ENCODE results near the gene RPL10L. TPM values are rescaled to one million over a fixed set of nuclear protein-coding genes. Genes with fewer than 3 reads are reported as not detected.
A peak's percentile ranks its signal among the peaks of the same experiment; 100 is the strongest.

RPL10L gene
- polyA plus RNA-seq, 2 of the 4 experiments (the other 2 are of a cell fraction), result not detected

DNA sequence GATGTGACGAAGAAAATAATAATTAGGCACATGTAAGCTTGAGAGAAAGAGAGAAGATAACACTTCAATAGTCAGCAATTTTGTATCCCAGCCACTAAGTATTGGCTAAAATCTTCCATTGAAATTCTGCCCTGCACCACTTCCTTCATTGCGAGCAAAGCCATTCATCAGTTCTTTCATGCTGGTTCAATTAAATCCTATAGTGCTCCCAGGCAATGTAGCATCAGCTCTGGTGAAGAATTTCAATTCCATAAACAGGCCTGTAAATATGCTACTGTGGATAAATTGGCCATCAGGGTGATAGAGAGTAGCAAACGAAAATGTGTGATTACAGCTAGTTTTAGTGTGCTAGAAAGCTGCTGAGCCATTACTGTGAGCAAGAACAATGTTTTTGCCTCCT is 24.7 kb downstream of the RPL10L start:
- H3K27ac ChIP-seq, result no peak overlapping the region
- no peak overlapping the region for H3K4me3 ChIP-seq
- H3K4me2 ChIP-seq, result no peak overlapping the region
- no peak for ATAC-seq
- ChIA-PET POLR2A (no interaction called here), CTCF (no interaction called here)
- 37% methylated on average over 3 of the region's 3 CpGs for WGBS (ENCODE audit: missing lambda C conversion rate)
- no peaks in the 10 kb centered on the region for H3K4me1 ChIP-seq
- DNase-seq (ENCODE audit: low read depth in 1 of 2, low spot score in 1 of 2), result no peak
- no peaks in the 10 kb centered on the region for H3K9me3 ChIP-seq
- no peak for FAIRE-seq
- TF ChIP-seq, protein P1, sequence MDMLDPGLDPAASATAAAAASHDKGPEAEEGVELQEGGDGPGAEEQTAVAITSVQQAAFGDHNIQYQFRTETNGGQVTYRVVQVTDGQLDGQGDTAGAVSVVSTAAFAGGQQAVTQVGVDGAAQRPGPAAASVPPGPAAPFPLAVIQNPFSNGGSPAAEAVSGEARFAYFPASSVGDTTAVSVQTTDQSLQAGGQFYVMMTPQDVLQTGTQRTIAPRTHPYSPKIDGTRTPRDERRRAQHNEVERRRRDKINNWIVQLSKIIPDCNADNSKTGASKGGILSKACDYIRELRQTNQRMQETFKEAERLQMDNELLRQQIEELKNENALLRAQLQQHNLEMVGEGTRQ (IDR thresholded peaks at IDR 0.05), result no peak
- TF ChIP-seq, protein P2, sequence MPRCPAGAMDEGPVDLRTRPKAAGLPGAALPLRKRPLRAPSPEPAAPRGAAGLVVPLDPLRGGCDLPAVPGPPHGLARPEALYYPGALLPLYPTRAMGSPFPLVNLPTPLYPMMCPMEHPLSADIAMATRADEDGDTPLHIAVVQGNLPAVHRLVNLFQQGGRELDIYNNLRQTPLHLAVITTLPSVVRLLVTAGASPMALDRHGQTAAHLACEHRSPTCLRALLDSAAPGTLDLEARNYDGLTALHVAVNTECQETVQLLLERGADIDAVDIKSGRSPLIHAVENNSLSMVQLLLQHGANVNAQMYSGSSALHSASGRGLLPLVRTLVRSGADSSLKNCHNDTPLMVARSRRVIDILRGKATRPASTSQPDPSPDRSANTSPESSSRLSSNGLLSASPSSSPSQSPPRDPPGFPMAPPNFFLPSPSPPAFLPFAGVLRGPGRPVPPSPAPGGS (IDR thresholded peaks at IDR 0.05), result no peak
- TF ChIP-seq CBX8 (IDR thresholded peaks at IDR 0.05) (no peak), TFCP2L1 (CRISPR knock-in tag; IDR thresholded peaks at IDR 0.05) (no peak), SMC3 (IDR thresholded peaks at IDR 0.05) (no peak), MAFK (IDR thresholded peaks at IDR 0.05; ENCODE audit: partially characterized antibody) (peak; percentile 33)
- TF ChIP-seq, protein P3, sequence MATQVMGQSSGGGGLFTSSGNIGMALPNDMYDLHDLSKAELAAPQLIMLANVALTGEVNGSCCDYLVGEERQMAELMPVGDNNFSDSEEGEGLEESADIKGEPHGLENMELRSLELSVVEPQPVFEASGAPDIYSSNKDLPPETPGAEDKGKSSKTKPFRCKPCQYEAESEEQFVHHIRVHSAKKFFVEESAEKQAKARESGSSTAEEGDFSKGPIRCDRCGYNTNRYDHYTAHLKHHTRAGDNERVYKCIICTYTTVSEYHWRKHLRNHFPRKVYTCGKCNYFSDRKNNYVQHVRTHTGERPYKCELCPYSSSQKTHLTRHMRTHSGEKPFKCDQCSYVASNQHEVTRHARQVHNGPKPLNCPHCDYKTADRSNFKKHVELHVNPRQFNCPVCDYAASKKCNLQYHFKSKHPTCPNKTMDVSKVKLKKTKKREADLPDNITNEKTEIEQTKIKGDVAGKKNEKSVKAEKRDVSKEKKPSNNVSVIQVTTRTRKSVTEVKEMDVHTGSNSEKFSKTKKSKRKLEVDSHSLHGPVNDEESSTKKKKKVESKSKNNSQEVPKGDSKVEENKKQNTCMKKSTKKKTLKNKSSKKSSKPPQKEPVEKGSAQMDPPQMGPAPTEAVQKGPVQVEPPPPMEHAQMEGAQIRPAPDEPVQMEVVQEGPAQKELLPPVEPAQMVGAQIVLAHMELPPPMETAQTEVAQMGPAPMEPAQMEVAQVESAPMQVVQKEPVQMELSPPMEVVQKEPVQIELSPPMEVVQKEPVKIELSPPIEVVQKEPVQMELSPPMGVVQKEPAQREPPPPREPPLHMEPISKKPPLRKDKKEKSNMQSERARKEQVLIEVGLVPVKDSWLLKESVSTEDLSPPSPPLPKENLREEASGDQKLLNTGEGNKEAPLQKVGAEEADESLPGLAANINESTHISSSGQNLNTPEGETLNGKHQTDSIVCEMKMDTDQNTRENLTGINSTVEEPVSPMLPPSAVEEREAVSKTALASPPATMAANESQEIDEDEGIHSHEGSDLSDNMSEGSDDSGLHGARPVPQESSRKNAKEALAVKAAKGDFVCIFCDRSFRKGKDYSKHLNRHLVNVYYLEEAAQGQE (IDR thresholded peaks at IDR 0.05), result no peak
